ENCODE measurements around the gene CPED1.

CPED1 gene

DNA sequence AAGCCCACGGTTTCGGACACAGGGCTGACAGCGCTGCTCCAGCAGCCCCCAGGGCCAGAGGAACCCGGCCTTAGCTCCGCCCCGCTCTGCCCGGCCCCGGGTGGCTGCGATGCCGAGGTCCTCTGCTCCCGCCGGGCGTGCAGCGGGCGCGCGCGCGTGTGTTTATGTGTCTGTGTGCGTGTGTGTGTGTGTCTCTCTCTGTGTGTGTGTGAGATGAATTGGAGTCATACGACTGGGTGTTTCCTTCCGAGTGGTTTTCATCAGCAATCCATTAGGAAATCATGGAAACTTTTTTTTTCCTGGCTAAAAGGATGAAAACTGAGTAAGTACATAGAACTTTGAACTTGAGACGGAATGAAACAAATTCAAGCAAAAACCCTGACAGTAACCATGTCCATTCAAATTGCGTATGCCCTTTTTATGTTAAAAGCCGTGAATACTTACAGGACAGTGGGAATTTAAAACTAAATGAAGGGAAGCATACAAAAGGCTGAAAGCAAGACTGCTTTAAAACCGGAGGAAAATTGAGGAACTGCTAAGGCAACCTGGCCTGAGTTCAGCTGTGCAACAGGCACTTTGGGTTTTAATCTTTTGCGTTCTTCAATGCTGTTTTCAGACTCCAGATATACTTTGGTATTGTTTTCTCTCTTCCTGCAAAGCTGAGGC lies at the start of gene CPED1:
Gene CPED1 (plus strand): TSS at position 121 of the 666 bp plus-strand sequence. CDS start 911 bp downstream, outside the sequence.
- FAIRE-seq, result no peak

DNA sequence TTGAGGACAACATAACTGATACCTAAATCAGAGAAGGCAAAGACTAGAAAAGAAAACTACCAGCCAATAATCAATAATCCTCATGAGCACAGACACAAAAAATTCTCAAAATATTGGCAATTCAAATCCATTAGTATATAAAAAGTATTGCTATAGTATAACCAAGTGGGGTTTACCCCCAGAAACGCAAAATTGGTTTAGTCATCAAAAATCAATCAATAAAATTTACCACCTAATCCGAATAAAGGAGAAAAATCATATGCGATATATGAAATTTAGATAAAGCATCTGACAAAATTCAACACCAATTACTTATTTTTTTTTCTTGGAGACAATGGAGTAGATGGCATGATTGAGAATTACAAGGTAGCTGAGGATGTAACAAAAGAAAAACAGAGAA lies 49.2 kb upstream of the CPED1 start:
- FAIRE-seq, result no peak

DNA sequence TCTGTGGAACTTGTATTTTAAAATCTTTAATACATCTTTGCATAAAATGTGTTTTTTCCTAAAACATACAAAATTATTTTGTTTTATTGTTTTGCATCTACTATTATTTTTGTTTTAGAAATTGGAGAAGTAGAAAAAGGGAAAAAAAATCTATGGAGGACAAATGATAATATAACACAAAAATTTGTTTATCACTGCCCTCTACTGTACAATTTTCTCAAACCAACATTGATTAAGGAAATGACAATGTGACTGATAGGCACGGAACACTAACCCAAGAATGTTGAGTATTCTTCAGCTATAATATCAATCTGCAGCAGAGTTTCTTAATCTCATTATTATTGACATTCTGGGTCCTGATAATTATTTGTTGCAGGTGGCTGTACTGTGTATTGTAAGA lies 47.4 kb upstream of the CPED1 start:
- FAIRE-seq, result peak; percentile 84

DNA sequence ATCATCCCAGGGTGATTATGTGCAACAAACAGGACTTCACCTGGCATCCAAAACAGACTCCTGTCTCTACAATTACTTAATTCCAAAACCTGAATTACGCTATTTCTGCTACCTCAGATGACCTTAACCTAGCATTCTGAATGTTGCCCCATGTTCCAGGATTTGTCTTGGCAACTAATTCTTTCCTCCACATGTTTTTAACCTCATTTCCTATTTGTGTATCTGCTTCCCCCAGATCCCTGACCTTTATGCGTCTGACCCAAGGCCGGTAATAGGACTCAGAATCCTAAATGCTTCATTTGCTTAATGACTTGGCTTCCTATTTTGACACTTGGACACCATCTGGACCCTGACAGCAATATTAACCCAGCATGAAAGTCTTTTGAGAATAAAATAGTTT lies 46.7 kb upstream of the CPED1 start:
- no peak for FAIRE-seq

DNA sequence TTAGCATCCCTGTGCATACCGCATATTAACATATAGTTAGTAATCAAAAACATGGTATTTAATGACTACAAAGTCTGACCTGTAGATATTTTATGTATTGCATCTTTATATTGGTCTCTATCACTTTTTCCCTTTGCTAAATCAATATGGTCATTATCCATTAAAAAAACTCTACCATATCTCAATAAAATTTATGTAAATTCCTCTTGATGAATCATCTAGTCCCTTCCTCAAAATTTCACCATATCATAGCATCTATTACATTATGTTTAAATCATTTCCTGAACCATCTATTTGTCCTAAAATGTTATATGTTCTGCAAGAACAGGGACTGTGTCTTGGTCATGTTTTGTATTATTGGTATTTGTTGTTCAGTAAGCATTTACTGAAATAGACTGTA lies 45.6 kb upstream of the CPED1 start:
- no peak for FAIRE-seq

DNA sequence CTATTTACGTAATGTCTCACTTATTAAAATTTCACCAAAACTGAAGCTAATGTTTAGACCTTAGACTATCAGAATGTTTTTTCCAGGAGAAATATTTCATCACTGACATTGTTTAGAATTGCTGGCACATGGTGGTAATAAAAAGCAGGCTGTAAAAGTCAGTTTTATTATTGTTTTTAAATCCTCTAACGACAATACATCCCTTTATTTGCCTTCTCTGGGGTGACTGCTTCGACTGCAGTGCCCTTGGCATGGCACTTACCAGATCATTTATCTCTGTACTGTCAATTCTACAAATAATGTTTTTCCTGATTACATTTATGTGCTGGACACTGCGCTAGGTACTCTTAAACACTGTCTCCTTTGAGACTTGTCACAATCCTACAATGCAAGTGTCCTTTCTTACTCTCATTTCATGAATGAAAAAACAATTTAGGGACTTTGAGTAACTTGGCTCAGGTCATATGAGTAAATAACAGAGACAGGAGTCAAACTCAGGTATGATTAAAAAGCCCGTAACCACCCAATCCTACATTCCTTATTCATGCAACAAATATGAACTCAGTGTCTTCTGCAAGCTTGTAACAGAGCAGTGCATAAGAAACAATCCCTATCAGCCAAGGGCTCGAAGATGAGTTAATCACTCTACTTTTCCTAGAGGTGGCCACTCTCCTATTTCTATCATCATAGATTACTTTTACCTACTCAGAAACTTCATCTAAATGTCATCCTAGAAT lies 43.5 kb upstream of the CPED1 start:
- FAIRE-seq, result peak; percentile 97

DNA sequence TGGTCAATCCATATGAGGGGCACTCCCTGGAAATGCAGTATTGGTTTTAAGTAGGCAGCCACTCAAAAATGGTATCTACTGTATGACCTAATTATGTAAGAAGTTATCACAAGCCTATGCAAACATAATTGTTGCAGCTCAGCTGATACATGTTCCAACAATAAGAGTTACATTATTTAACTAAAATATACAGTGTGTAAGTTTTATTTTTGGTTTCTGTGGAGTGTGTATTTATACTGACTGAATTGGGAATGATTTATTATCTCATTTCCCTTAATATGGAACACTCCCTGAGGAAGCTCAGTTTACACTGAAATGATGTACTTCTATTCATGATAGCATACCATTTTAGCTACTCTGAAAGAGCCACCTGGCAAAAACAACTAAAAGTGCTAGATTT lies 40.5 kb upstream of the CPED1 start:
- FAIRE-seq, result no peak

DNA sequence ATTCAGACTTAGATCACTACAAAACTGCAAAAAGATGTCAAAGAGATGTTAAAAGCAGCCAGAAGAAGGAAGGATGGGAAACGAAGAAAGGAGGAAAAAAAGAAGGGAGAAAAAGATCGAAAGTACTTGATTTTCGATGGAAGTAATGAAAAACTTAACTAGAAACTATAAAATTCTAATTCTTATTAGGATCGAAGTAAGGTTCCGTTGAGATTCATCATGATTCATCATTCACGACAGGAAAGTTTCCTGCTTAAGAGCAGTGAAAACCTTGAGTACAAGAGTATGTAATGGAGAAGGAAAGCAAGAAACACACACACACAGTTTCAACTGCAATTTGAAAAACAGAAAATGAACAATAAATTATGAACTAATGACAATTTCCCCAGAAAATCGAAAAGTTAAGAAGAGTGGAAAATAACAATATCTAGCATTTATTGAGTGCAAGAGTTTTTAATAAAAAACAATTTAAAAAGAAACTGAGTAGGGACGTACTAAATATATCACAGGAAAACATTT lies 39.1 kb upstream of the CPED1 start:
- no peak for FAIRE-seq

DNA sequence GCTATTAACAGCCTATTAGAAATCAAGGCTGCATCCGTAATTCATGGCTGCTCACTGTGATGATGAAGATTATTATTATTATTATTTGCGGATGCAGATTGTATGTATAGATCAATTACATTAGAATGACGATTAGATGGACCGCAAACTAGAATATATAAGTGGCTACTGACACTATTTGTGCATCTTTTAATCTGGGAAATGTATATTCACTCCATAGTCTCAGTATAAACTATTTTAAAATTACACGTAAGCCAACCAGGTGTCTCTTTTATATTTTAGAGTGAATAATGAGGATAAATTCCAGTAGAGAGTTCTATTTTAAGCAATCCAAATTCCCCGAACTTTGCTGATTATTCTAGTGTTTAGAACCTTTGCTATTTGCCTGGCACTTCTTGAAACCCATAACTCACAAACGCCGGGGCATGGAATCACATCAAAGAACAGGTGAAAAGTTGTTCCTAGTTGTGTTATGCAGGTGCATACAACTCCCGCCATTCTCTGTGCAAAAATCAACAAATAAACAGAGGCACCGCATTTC lies 38.4 kb upstream of the CPED1 start:
- FAIRE-seq, result no peak

DNA sequence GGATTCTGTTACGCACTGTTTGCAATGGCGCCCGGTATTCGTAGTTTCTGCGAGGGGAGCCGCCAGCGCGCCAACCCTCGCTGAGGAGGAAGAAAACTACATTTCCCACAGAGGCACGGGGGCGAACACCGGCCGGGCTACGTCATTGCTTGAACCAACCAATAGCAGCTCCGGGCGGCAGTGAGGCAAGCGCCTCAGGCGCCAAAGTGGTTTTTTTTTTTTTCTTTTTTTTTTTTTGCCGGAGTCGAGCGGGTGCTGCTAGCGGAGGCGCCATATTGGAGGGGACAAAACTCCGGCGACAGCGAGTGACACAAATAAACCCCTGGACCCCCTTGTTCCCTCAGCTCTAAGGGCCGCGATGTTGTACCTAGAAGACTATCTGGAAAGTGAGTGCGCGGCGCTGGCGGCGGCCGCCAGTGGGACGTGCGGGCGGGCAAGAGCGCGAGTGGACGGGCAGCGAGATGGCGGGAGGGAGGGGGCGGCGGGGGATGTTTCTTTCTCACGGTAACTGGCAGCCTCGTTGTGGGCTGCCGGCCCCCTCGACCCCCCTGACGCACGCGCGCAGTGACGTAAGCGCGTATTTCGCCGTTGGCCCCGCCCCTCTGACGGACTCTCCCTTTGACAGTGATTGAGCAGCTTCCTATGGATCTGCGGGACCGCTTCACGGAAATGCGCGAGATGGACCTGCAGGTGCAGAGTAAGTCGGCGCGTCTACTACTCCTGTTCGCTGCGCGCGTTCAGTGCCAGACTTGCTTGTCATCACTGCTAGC lies 37.8 kb upstream of the CPED1 start, which contains the start of gene ING3:
Gene ING3 (plus strand): TSS at position 239 of the 770 bp plus-strand sequence. CDS start 120 bp downstream, at position 359.
- FAIRE-seq, result peak; percentile 99

DNA sequence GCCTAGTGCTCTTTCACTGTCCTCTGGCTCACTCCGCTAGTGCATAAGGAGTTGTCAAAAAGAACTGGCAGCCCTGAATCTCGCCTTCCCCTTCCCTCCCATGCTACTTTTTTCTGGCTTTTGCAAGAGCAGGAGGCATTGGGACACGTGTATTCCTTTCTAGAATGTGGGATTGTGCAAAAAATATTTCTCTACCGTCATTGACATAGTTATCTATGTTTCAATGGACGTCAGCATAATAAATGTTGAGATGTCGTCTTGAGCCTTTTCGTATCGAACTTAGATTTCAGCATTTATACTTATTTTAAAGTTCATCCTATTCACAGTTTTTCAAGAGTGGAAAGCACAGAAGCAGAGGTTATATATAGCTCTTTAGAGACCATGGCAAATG lies 37.2 kb upstream of the CPED1 start:
- FAIRE-seq, result no peak

DNA sequence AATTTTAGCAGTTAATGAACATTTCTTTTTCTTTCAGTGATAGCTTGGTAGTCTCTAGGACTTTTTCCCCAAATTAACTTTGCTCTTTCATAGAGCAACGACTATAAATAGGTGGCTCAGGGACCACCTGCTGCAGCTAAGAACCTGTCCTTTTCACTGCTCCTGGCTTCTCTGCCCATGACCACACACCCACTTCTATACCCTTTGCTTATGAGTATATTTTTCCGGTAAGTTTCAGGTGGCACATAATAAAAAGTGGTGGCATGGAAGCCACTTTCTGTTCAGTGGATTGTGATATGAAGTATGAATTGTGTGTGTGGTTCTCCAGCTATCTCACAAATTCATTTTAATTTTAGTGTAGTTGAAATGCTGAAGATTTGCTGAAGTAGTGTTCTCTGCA lies 36.7 kb upstream of the CPED1 start:
- FAIRE-seq, result no peak

DNA sequence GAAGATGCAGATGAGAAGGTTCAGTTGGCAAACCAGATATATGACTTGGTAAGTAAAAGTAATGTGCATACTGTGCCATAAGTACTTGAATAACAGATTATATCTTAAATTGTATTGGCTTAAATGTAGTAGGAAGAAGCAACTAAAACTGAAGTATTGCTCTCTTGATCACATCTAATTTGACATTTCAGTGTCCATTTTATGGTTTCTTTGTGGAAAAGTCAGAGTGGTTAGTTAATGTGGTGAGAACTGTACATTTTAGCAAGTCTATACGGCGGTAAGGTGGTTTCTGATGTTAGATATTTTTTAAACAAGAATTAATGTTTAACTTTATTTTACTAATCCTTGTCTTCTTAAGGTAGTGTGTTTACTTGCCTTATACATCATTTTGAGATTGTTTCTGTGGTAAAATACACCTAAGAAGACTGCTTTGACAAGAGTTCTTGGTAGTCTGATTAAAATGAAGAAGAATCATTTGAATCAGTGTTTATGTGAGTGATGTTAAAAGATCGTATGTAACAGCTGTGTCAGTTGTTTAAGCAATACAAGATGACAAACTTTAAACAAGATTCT lies 32.8 kb upstream of the CPED1 start:
- FAIRE-seq, result no peak

DNA sequence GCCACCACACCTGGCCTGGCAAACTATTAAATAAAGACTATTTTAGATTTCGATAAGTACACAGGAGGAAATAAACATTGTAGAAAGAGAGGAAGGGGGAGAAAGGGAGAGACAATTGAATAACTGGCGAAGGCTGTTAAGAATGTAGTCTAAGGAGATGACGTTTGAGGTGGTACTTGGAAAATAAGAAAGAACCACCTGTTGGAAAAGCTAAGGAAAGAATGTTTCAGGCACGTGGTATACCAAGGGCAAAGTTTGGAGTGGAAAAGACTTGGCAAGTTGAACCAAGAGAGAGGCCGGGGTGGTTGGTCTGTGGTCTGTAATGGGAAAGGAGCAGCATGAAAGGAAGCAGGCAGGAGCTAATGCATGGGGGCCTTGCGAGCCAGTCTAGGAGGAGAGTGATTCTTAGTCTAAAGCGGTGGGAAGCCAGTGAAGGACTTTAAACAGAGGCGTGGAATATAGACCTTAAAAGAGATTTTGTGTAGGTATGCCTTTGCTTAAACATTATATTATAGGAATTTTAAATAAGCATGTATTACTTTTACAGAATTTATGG lies 28.5 kb upstream of the CPED1 start:
- no peak for FAIRE-seq

DNA sequence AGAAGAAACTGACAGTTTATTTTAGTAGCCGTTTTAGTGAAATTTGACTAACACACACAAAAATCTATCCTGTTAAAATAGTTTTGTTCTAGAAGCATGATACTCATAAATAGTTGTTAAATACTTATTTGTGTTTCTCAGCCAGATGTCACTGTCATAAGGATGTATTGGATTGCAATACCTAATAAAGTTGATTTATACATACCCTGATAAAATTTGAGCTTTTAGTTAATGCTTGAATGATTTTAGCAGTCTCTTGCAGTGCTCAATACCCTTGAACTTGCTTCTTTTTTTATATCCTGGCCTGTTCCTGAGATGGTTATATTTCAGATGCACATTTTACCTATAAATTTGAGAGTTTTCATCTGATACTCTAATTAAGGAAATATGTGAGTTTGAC lies 27.8 kb upstream of the CPED1 start:
- FAIRE-seq, result no peak

DNA sequence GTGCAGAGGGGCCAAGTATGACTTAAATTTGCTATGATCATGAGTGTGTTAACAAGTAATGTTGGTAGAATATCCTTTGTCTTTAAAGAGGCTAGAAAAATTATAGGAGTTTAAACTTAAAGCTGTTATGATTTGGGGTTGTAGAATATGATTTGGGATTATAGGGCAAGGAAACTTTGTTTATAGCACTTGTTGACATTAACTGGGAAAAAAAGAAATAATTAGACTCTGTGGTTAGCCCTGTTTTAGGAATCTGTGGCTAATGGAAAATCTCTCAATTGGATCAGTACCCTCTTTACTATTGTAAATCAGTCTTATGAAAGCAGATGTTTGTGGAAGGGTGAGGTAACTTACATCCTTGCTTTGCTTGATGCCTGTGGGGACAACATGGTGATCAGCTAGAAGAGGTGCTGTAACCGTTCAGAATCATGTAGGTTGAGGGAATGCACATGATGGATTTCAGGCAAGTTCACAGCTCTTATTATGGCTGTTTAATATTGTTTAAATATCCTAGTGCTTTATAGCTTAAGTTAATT lies 26.8 kb upstream of the CPED1 start:
- FAIRE-seq, result no peak

DNA sequence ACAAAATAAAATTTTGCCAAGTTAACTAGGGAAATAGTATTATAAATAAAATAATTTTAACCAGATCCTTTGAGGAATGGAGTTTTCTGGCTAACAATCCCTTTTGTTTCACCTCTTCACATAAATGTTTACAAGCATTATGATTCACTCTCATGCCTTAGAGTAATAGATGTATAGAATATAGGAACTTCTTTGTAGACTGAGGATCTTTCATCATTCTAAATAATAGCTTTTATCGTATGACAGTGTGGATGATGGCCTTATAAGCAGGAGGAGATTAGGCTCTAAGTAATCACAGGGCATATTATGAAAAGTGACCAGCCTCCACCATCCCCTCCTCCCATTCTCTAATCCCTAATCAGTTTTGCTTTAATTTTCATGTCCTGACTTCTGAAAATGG lies 24.4 kb upstream of the CPED1 start:
- FAIRE-seq, result no peak

DNA sequence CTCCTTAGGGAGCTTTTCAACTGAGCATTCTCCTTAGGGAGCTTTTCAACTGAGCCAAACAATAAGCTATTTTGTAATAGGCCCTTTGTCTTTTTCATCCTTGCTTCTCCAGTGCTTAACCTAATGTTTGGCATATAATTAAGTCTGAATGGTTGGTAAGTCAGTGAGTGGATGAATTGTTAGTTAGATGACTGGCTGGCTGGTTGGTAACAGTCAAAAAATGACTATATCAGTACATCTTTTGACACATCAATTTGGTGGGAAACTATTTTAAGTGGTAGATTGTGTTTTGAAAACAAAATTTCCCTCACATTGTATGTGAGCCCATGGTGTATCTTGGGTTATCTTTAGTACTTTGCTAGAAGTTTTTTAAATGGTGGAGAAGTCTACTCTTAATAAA lies 21.6 kb upstream of the CPED1 start:
- no peak for FAIRE-seq

DNA sequence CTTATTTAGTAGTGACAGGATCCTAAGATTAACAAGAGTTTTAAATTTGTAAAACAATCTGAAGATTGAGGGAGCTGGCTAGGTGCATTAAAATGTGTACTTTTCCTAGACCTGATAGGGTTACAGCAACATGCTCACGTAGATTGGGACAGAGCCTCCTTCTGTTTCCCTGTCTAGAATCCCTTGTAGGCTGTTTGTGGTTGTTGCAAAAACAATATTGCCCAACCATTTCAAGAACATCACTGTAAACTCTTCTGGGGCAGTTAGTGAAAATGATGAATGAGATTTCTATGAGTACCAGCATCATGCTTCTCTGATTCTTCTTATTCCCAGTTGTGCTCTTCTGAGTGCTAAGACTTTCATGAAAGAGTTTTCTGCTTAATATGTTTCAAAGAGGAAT lies 14.7 kb upstream of the CPED1 start:
- FAIRE-seq, result no peak

DNA sequence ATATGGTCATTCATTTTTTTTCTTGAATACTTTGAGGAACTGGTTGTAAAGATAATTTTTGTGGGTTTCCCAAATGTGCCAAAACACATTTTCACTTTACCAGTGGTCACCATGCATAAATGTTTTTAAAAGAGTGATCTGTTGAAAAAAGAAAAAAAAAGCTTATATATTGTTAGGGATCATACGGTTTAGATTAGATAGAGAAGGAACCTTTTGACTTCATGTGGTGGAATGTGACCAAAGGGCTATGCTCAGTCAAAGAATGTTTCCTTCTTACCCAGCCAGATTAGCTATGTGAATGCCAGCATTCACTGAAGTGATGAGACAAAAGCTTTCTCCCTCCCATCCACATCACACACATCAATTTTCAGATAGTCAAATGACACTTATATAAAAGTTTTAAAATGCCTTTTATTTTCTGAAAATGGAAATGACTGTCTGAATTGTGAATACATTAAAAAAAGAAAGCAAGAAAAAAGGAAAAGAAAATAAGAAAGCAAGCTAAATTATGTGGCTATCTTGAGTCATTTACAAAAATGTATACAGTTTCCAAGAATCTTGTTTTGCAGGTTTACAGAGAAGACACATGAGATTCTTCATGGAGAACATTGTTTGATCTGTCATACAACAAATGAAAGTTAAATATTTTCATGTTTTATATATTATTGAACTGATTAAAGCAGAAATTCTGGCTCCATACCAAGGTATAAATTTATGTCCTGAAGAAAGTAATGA lies 8.6 kb upstream of the CPED1 start:
- FAIRE-seq, result no peak

DNA sequence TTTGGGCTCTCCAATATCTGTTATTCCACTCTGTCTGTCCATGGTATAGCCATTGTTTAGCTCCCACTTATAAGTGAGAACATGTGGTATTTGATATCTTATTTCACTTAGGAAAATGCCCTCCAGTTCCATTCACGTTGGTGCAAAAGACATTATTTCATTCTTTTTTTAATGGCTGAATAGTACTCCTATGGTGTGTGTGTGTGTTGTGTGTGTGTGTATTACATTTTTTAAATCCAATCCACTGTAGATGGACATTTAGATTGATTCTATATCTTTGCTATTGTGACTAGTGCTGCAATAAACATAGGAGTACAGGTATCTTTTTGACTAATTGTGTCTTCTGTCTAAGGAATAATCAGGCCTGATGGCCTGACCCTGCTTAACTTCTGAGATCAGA lies 7.4 kb upstream of the CPED1 start:
- no peak for FAIRE-seq
